Renal cortical epithelial cell (primary cell): ENCODE results near the gene UBR2. TPM values are rescaled to one million over a fixed set of nuclear protein-coding genes. Genes with fewer than 3 reads are reported as not detected.
"Not testable (repeated sequence)": the region's sequence is repeated elsewhere in the genome, so short reads cannot be mapped to it uniquely, and the experiment has no call there.

Source experiments
- DNase-seq: peaks from one replicate; pipeline ENCODE4 v3.0.0-alpha.2; 2011; ENCODE audit warnings: low read depth
- total RNA-seq: library from RNA; depleted of rRNA; stranded (reverse); fragments of >200 nt; gene quantifications from 2 replicates; pipeline ENCODE4 v1.2.3, GENCODE V29; 2014

Gene UBR2
- total RNA-seq, 1 donor from 2014 or later: 37.9 TPM

DNA sequence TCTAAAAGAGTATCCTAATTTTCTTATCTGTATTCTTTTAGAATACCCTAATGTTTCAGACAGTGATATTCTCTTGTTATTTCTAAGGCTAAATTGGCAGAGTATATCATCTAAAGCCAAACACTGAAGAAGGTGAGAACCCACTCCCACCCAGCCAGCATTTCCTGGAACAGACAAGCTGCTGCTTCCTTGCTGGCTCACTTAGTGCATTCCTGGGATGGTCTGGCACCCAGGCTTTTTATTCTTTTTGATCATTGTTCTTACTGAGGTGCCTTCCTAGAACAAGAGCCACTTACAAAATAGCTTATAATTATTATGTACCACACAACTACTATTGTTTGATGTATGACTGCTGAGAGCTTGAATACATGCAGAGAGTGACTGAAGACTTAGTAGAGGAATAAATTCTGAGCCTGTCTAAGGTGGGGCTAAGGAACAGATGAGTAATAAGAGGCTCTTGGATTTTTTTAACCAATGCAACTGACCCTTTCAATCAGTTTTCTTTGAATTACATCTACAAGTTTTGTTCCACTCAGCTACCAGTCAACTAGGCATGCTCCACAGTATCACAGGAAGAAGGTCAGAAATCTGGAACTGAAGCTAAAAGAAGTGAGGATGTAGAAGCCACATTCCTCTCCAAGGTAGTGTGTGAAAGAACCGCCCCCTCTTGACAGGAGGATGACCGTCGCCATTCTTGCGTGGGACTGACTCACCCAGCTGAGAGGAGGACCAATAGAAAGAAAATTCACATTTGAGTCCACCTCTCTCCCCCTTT lies 128.5 kb downstream of the UBR2 start:
- peak; percentile 88 for DNase-seq

DNA sequence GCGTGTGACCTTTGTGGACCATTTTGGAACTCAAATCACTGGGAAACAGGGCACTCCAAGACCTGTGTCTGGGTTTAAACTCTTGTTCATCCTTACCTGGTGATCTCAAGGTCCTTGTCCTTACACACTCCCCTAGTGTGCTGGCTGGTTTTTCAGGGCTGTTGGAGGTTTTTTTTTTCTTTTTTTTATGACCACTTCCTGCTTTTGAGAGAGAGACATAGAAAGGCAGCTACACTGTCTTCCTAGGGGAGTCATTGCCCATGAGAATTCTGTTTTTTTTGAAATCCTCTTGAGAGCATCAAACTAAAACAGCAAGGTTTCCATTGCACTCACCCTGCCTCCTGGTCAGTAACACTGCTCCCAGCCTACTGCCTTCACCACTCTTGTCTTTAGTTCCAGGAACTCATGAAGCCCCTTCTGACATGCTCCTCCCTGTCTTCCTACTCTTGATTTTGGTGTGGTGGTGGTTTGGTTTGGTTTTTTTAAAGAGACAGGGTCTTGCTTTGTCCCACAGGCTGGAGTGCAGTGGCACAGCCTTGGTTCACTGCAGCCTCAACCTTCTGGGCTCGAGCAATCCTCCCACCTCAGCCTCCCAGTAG lies 130.0 kb downstream of the UBR2 start:
- no peak for DNase-seq

DNA sequence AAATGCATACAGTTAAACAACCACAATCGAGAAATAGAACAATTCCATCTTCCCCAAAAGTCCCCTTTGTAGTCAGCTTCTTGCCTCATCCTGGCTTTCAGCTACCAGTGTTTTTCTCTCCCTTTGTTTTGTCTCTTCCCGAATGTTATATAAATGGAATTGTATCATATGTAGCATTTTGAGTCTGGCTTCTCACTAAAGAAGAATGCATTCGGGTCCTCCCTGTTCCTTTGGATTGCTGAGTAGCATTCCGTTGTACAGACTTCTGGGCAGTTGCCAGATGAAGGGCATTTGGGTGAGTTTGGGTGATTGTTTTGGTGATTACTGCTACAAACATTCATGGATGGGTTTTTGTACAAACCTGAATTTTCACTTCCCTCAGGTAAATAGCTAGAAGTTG lies 130.8 kb downstream of the UBR2 start:
- peak; percentile 15 for DNase-seq

DNA sequence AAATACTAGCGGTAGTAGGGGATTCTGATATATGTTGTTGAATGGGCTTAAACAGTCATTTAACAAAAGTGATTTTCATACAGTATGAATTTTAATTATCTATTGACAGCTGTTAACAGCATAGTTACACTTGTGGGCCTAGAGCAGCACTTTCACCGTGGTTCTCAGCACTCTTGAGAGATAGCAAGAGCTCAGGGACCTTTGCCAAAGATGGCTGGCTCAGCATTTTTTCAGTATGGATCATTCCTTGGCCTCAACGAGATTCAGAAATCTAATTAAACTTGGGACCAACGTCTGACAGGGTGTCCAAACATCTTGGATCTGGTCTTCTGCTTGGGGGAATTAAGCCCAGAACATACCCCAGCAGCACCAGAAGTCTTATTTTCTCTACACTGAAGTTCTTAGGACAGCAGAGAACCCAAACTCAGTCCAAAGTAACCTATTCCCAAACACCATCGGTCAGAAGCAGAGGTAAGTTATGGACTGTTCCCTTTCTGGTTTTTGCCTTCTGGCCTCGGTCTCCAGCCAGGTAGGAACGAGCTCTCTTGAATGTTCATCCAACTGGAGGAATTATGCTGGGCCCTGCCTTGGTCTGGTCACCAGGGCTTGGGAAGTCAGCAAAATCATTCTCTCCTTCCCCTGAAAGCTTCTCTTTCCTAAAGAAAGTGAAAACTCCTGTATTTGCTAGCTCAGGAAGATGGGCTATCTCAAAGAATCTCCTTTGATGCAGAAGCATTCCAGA lies 132.9 kb downstream of the UBR2 start:
- DNase-seq: no peak

DNA sequence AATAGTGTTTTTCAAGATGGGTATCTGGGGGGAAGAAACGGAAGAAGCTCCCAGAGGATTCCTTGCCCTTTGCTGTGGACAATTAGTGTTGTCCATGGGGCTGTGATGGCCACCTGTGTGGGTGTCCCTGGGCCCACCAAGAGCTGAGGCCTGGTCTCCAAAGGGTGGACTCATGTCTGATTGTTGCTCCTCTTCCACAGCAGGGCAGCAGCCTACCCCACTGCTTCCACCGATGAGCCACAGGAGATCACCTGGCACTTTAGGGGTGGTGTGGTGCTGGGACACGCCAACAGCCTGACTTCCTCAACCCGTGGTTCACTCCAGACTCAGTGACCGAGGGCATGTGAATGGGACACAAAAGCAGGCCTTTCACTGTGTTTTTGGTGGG lies 133.4 kb downstream of the UBR2 start:
- DNase-seq: no peak

DNA sequence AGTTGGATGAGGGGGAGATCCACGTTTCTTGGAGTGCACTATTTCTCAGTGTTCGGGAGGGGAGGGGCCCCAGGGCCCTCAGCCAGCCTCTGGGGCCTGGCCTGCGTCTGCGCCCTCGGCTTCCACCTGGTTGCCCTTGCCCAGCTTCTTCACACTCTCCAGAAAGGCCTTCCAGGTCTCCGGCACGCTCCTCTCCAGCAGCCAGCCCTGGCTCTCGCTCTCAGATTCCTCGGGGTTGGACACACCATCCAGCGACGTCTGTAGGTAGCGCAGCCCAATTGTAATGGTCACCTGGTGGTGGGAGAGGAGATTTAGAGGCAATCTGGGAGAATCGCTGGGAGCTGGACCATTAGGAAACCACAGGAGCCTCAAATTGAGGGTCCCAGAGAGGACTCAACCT lies 134.4 kb downstream of the UBR2 start:
- no peak for DNase-seq

DNA sequence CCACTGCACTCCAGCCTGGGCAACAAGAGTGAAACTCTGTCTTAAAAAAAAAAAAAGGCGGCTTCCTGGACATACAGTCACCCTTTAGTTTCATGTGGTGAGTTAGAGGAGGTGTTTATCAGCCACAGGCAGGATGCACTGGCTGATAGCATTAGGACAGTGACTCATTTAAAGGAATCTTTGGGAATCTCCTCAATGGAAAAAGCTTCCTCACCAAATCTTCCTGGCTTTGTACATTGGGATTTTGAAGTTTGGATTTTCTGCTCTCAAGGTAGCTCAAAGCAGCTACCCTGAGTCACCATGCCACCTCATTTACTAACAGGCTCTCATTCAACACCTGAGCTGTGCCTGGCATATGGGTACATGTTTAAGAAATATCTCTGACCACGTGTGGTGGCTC lies 138.4 kb downstream of the UBR2 start:
- peak; percentile 77 for DNase-seq

DNA sequence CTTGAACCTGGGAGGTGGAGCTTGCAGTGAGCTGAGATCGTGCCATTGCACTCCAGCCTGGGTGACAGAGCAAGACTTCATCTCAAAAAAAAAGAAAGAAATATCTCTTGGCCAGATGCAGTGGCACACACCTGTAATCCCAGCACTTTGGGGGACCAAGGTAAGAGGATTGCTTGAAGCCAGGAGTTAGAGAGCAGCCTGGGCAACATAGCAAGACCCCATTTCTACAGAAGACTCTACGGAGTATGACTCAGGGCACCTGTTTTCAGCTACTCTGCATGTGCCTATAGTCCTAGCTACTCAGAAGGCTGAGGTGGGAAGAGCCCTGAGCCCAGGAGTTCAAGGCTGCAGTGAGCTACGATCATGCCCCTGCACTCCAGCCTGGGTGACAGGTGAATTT lies 139.0 kb downstream of the UBR2 start:
- DNase-seq: not testable (repeated sequence)

DNA sequence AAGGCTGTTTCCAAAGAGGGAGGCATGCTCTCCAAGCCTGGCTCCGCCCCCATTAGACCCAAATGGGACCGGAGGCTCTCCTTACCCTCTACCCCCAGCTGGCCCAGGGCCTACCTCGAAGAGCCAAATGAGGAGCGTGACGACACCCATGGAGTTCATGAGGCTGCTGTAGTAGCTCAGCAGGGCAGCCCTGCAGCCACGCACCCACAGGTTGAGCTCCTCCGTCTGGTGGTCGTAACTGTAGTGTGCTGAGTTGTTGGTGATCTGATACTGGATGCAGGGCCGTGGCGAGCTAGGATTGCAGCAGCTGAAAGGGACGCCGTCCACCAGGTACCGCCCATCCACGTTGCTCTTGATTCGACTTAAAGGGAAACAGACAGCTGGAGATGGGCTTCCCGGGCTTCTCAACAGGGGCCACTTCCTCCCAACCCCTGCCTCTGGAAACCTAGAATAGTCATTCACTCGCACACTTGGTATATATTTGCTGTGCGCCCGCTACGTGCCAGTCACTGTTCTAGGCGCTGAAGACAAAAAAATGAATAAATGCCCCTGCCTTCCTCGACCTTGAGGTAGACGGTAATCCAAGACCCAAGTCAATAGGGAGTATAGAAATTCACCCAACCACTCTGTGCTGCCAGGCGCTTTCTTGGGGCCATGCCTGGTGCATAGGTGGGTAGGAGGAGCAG lies 140.6 kb downstream of the UBR2 start:
- peak; percentile 13 for DNase-seq

DNA sequence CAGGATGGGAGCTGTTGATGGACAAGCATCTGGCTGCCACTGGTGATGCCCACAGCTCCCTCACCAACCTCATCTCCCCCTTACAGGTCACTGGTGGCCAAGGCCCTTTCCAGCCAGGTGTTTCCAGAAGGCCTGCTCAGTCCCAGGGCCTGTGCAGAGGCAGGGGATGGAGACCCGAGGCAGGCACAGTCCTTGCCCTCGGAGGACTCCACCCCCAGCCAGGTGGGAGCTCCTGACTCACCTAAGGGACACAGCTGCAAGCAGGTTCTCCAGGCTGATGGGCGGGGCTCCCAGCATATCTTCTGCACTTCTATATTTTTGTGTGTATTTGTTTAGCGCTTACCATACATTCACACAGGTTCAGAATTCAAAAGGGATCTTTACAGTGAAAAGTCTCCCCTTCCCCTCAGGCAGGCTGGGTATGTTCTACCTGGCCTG lies 141.1 kb downstream of the UBR2 start:
- DNase-seq: no peak

DNA sequence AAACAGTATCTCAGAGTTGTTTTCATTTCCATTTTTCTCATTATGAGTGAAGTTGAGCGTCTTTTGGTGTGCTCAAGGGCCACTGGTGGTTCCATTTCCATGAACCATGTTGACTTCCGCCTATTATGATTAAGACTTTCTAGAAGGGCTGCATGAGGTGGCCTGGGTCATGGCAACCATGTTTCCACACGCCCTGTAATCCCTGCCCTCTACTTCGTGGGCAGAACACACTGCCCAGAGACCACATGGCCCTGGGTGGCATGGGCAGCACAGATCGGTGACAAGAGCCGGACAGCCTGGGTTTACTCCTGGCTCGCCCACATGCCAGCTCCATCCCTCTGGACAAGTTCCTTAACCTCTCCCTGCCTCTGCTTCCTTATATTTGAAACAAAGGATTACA lies 143.8 kb downstream of the UBR2 start:
- no peak for DNase-seq

DNA sequence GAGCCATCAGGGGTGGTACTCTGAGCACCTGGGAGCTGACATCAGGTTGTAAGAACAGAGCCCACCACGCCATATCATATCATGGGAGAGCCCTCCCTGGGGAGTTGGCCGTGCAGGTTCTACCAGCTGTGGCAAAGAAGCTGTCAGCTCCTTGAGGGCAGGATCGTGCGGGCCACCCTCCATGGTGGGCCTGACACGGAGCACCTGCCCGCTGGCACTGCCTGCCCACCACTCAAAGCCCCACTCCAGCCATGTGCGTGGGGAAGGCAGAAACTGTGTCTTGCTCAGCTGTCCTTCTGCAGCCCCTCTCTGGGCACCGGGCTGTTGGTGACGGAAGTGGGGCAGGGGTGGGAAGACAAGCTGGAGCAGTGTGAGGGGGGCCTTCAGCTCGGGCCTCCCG lies 144.3 kb downstream of the UBR2 start:
- DNase-seq: no peak

DNA sequence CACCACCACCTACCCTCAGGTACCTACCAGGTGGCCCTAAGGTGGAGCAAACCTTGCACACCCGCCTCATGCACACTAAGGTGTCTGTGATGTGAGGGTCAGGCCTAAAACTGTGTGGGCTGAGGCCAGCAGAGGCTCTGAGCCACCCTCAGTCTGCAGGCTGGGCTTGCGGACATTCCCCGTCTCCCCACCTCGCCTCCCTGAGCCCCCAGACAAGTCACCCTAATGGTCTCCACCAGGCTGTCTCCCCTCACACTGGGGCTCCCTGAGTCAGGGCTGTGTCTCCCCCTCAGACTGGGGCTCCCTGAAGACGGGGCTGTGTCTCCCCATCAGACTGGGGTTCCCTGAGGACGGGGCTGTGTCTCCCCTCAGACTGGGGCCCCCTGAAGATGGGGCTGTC lies 146.0 kb downstream of the UBR2 start:
- DNase-seq: no peak

DNA sequence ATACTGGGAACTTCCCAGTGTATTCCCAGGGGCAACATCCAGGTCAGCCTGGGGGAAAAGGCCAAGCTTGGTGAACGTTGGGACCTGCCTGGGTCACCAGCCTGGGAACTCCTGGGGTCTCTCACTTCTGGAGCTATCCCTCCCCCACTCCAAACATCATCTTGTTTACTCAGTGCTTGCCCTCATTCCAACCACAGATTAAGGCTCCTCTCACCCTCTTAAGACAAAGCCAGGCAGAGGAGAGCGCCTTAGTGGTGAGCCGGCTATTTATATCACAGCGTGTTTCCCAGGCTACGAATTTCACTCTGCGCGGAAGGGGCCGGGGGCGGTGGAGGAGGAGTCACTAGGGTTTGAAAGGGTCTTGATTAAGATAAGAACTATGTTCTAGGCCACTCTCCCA lies 146.5 kb downstream of the UBR2 start:
- DNase-seq: no peak

DNA sequence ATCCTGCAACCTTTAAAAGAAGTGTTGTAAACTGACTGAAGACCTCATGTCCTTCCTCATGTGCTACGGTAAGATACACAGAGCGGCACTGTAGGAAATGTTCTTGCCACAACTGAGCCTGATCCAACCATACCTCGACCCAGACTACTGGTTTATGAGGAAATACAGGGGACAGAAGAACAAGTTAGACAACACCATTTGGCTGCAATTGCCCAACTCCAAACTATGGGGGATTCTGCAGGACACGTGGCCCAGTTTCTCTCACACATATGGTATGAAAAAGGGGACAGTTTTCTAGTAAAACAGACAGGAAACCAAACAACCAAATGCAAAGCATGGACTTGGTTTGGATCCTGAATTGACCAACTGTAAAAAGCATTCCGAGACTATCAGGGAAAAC lies 148.1 kb downstream of the UBR2 start:
- no peak for DNase-seq

DNA sequence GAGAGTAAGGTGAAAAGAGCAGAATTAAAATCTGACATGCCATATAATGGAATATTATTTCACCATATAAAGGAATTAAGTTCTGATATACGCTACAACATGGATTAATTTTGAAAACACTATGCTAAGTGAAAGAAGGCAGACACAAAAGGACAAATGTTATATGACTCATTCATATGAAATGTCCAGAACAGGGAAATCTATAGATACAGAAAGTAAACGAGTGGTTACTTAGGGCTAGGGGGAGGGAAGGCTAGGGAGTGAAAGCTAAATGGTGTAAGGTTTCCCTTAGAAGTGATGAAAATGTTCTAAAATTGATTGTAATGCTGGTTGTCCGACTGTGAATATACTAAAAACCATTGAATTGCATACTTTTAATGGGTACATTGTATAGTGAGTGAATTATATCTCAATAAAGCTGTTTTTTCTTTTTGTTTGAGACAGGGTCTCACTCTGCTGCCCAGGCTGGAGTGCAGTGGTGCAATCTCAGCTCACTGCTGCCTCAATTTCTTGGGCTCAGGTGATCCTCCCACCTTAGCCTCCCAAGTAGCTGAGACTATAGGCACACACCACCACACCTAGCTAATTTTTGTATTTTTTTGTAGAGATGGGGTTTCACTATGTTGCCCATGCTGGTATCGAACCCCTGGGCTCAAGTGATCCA lies 150.4 kb downstream of the UBR2 start:
- peak; percentile 22 for DNase-seq

DNA sequence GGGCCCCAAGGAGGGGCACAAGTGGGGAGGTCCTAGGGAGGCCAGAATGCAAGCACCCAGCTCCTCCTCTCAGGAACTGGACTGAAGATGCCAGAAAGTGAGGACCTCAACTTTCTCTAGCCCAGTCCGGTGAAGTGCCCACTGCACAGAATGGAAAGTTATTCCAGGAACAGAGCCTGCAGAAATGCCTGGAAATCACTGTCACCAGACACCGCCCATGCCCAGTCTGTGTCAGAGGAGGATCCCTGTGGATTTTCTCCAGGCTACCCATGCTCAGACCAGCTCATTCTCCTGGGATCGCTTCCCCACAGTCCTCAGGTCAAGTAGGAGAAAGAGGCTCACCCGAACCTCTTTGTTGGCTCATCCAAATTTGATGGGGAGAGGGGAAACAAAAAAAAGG lies 152.0 kb downstream of the UBR2 start:
- no peak for DNase-seq

DNA sequence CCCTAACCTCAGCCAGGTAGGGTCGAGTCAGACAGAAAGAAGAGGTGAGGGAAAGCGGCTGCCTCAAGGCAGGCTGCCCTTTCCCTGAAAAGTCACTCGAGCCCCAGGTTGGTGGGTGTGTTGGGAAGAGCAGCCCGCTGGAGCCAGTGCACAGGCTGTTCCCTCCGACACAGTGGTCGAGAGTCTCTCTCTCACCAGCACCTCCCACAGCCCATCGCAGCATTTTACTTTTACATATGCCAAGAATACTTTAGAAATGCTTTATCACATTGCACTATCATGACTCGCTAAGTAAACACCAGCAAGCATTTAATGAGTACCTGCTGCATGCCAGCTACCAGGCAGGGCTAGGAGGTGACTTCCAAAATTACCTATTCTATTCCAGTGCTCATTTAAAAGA lies 156.9 kb downstream of the UBR2 start:
- DNase-seq: peak; percentile 56

DNA sequence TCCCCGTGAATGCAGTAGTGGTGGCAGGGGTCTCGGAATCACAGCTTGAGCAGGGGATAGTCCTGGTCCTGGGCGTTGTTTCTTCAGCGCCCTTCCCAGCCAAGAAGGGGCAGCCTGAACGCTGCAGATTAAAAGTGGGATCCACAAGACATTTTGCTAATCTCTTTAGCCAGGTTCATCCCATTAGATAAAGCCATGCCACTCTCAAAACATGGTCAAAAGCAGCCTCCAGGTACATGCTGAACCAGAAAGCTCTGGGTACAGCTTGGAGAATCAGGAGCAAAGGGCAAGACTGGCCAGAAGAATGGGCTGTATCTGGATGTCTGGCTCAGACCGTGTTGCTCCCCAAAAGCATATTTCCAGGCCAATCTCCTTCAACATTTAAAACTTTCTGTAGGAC lies 158.7 kb downstream of the UBR2 start, which contains the start of gene PRPH2:
Gene PRPH2 (minus strand): TSS at position 101 of the 400 bp plus-strand sequence. CDS start 263 bp downstream, outside the sequence.
- no peak for DNase-seq

DNA sequence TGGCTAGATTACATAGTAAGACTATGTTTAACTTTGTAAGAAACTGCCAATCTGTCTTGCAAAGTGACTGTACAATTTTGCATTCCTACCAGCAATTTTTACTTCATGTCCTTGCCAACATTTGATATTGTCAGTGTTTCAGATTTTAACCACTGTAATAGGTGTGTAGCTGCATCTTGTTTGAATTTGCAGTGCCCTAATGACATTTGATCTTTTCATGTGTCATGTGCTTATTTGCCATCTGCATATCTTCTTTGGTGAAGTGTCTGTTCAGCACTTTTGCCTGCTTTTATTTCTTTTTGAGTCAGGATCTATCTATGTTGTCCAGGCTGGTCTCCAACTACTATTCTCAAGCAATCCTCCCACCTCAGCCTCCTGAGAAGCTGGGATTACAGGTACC lies 161.0 kb downstream of the UBR2 start:
- no peak for DNase-seq

DNA sequence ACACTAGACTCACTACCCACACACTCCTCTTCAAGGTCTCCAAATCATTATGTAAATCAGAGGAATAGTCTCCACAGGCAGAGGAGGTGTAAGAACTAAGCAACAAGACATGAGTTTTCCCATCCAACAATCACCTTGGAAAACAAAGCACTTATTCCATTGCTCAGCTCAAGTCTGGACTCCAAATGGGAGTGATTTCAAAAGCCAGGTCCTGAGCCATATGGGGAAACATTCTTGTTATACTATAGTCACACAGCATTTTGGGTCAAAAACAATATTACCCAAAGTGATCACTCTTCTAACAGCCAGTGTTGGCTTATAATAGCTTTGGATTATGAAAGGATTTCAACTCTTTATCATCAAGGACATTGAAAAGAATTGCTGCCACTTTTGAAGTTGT lies 162.2 kb downstream of the UBR2 start:
- no peak for DNase-seq
